PC-3 (cell line): ENCODE measurements around the gene WDR11.

Experiments used
- EZH2 ChIP-seq: fragments of 300-600 bp; sonication (generic); IDR thresholded peaks from one replicate; pipeline ENCODE4 v1.6.1; 2017; ENCODE audit warnings: antibody characterized with exemption, mild to moderate bottlenecking, low read length; ENCODE audit not compliant: unreplicated experiment
- TF ChIP-seq, protein P1 (sequence below): fragments of 300-600 bp; sonication (generic); conservative IDR thresholded peaks from 2 replicates; pipeline ENCODE4 v1.5.1; 2017; ENCODE audit warnings: antibody characterized with exemption, low read depth, mild to moderate bottlenecking, low read length

DNA sequence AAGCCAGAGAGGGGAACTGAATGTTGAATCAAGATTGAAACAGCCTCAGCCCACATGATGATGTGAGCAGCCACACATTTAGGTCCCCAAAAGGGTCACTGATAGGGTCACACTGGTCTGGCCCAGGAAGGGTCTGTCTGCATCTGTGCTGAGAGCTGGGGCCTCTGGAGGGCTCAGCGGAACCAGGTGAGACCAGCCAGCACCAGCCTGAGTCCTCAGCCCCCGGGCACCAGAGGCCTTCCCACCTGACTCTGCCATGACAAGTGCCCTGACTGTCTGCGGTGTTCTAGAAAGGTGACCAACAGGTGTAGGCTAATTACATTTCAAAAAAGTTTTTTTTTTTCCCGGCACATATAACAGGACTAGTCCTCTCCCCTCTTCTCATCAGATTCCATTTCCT, 76.2 kb downstream of the WDR11 start:
- TF ChIP-seq, protein P1, sequence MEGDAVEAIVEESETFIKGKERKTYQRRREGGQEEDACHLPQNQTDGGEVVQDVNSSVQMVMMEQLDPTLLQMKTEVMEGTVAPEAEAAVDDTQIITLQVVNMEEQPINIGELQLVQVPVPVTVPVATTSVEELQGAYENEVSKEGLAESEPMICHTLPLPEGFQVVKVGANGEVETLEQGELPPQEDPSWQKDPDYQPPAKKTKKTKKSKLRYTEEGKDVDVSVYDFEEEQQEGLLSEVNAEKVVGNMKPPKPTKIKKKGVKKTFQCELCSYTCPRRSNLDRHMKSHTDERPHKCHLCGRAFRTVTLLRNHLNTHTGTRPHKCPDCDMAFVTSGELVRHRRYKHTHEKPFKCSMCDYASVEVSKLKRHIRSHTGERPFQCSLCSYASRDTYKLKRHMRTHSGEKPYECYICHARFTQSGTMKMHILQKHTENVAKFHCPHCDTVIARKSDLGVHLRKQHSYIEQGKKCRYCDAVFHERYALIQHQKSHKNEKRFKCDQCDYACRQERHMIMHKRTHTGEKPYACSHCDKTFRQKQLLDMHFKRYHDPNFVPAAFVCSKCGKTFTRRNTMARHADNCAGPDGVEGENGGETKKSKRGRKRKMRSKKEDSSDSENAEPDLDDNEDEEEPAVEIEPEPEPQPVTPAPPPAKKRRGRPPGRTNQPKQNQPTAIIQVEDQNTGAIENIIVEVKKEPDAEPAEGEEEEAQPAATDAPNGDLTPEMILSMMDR, result no peak
- TF ChIP-seq EZH2, result no peak
